ENCODE data around the gene FUOM. TPM values are rescaled to one million over a fixed set of nuclear protein-coding genes. Genes with fewer than 3 reads are reported as not detected.

FUOM gene
- total and polyA plus RNA-seq, 2 of the 8 experiments (the other 6 are each of a cell fraction or from before 2014, with no cell fraction given) = 22.0 to 30.4 TPM

DNA sequence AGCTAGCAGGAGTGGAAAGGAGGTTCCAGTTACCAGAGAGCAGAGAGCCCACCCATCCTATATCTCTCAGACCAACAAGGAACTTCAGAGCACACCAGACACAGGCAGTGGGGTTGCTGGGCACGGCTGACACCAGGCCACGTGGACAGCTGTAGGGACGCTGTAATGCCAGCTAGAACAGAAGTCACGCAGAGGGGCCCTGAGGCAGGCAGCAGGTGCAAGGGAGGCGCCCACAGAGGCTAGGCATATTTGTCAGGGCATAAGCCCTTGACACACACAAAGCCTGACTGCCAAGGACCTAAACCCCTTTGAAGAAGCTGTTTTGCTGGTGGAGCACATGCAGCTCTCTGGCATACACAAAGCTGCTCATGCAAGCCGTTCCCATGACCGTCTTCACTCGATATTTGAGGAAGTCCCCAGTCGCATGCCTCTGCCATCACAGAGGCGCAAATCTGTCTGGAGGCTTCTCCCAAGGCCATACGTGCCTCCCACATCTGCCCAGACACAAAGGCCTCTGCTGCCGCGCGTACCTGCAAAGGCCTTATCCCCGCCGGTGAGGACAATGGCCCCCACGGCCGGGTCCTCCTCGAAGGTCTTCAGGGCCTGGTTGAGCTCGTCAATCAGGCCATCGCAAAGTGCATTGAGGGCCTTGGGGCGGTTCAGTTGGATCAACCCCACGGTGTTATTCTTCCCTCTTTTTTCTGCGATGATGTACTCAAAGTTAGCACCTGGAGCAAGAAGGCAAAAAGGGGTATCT, 12.4 kb upstream of the FUOM start:
- peaks cover 1% of the 10 kb centered on the region; the same call in 1 of the 2 replicates for H3K23me2 ChIP-seq (ENCODE audit: low read depth, low read length)
- no peak overlapping the region; the same call in 1 of the 2 replicates for H4K8ac ChIP-seq (ENCODE audit: extremely low read depth, insufficient read depth, low read length)
- H3K9me3 ChIP-seq (ENCODE audit: insufficient read depth in 2 of 2, low read depth in 1 of 2, low read length in 1 of 2) = no peaks in the 10 kb centered on the region
- peaks cover 0 to 3% of the 10 kb centered on the region in 2 experiments; a peak in 2 of 4 replicates for H3K79me2 ChIP-seq (ENCODE audit: control insufficient read depth in 1 of 2, insufficient read depth in 2 of 2, low read length in 2 of 2)
- CTCF ChIA-PET (ENCODE audit: partially characterized antibody) = interaction anchor here (1.5 to 2.6 kb wide), 5 partner anchors 9 to 56 kb away, joined by 4 to 9 read pairs (median 5); partner anchors contain the start of gene FUOM
- no peak overlapping the region for H2BK20ac ChIP-seq (ENCODE audit: low read length)
- H4K91ac ChIP-seq (replicated peaks; ENCODE audit: insufficient read length, low read length) = no peak overlapping the region
- H2BK5ac ChIP-seq (ENCODE audit: low read depth, low read length) = no peak overlapping the region
- H3K4me2 ChIP-seq (ENCODE audit: insufficient read depth in 1 of 2, low read depth in 2 of 2, low read length in 2 of 2) = no peak overlapping the region
- POLR2A ChIA-PET (ENCODE audit: partially characterized antibody) = interaction anchor here (1.0 to 2.6 kb wide), 4 partner anchors 9 to 24 kb away, joined by 3 to 11 read pairs (median 4); partner anchors contain the start of genes MTG1 and PRAP1
- H3K56ac ChIP-seq (replicated peaks; ENCODE audit: insufficient read length, low read depth, low read length) = no peak overlapping the region
- no peak overlapping the region for H4K5ac ChIP-seq (ENCODE audit: insufficient read length, low read depth, low read length)
- H3K14ac ChIP-seq (ENCODE audit: insufficient read length) = no peak overlapping the region
- TF ChIP-seq RBBP5 (IDR thresholded peaks at IDR 0.05; ENCODE audit: borderline replicate concordance, low read depth, low read length) = no peak
- TF ChIP-seq BCL11A (IDR thresholded peaks at IDR 0.05; ENCODE audit: low read depth in 2 of 2, low read length in 2 of 2) = no peak
- TF ChIP-seq POU5F1 (IDR thresholded peaks at IDR 0.05; ENCODE audit: low read depth, low read length) = no peak
- no peak overlapping the region for H3K18ac ChIP-seq (ENCODE audit: extremely low read depth, low read length)
- DNase-seq (ENCODE audit: low read depth in 1 of 2, low spot score in 2 of 2) (no peak), FAIRE-seq (no peak)
- no peak overlapping the region for H3K27ac ChIP-seq (ENCODE audit: low read depth, low read length)
- H2AK5ac ChIP-seq (ENCODE audit: low read depth, low read length) = no peak overlapping the region
- 93% methylated on average over 24 of the region's 24 CpGs; no CpG with 5 or more reads in 1 of the 2 experiments for WGBS, 2 experiments (ENCODE audit: extremely low coverage in 1 of 2, insufficient coverage in 1 of 2, insufficient read length in 1 of 2, insufficient replicate concordance in 2 of 2, low coverage in 1 of 2, low lambda C conversion rate in 2 of 2, missing lambda C conversion rate in 1 of 2)
- H3K4me1 ChIP-seq (replicated peaks in 1 of 4; ENCODE audit: control insufficient read depth in 3 of 4, insufficient read depth in 4 of 4, low read length in 3 of 4) = no peaks in the 10 kb centered on the region; a peak in 2 of 7 replicates
- no peak overlapping the region for H2BK120ac ChIP-seq (replicated peaks; ENCODE audit: low read depth, low read length)
- H3K23ac ChIP-seq (ENCODE audit: insufficient read length) = no peak overlapping the region
- peaks cover 21 to 40% (median 37%) of the 10 kb centered on the region in 4 experiments for H3K36me3 ChIP-seq (ENCODE audit: control insufficient read depth in 2 of 4, insufficient read depth in 4 of 4, low read length in 3 of 4)
- H2BK12ac ChIP-seq (ENCODE audit: low read depth, low read length) = no peak overlapping the region
- peaks cover 7% of the 10 kb centered on the region for H3K79me1 ChIP-seq (ENCODE audit: low read depth, low read length)
- peaks cover 0 to 6% (median 4%) of the 10 kb centered on the region in 4 experiments; a peak in 3 of 7 replicates for H3K27me3 ChIP-seq (replicated peaks in 1 of 4; ENCODE audit: control insufficient read depth in 3 of 4, extremely low read depth in 1 of 4, insufficient read depth in 3 of 4, low read length in 3 of 4)
- H4K20me1 ChIP-seq (replicated peaks in 1 of 2; ENCODE audit: control insufficient read depth in 1 of 2, insufficient read depth in 2 of 2, low read length in 2 of 2) = peaks cover 3 to 12% of the 10 kb centered on the region in 2 experiments
- H2BK15ac ChIP-seq (ENCODE audit: low read length) = no peak overlapping the region
- no peak overlapping the region for H3K9ac ChIP-seq (replicated peaks in 1 of 4; ENCODE audit: extremely low read depth in 1 of 4, low read depth in 3 of 4, low read length in 3 of 4)
- H3K4me3 ChIP-seq (ENCODE audit: extremely low read depth in 1 of 4, insufficient read depth in 2 of 4, low read depth in 3 of 4, low read length in 4 of 4) = no peak overlapping the region
- H3K4ac ChIP-seq (replicated peaks; ENCODE audit: insufficient read length, low read depth, low read length) = no peak overlapping the region
- H2AFZ ChIP-seq (ENCODE audit: low read length) = no peak overlapping the region
